Forelimb muscle (tissue), 1 donor: ENCODE results near the gene FCER1A. TPM values are rescaled to one million over a fixed set of nuclear protein-coding genes. Genes with fewer than 3 reads are reported as not detected.

Experiments used
- DNase-seq: peaks from one replicate; pipeline ENCODE4 v3.0.0-alpha.2; 2013; ENCODE audit warnings: low read depth
- polyA plus RNA-seq: library from polyadenylated mRNA; unstranded; fragments of 120-200 nt; gene quantifications from one replicate; pipeline ENCODE4 v1.2.1, GENCODE V29; 2013; ENCODE audit not compliant: insufficient read length

FCER1A gene
- polyA plus RNA-seq: 0.42 TPM

GRCh38 chr1:159302095-159302494 is at the start of gene FCER1A:
Gene FCER1A, plus strand, starts transcription at chr1:159302336. Its CDS starts 29 bp downstream, at chr1:159302365.
- DNase-seq: no peak

GRCh38 chr1:159261311-159261710 is 40.8 kb upstream of the FCER1A start:
- DNase-seq: no peak

- no peak for DNase-seq
Measured at GRCh38 chr1:159261721-159262494, 40.2 kb upstream of the FCER1A start.

- DNase-seq: no peak
Measured at GRCh38 chr1:159266832-159267231, 35.3 kb upstream of the FCER1A start.

DNA sequence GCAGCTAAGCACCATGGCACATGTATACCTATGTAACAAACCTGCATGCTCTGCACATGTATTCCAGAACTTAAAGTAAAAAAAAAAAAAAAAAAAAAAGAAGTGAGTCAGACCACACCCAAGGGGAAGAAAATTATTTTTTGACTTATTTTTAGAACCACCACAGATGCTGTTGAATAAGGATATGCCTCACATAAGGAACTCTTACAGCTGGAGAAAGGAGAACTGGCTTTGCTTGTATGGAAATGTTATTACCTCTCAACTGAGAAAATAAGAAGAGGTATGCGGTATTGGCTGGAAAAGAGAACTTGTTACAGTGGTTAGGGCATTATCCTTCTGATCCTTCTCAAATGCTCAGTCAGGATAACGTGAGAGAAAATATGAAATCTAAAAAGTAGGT is 27.5 kb upstream of the FCER1A start:
- no peak for DNase-seq

DNA sequence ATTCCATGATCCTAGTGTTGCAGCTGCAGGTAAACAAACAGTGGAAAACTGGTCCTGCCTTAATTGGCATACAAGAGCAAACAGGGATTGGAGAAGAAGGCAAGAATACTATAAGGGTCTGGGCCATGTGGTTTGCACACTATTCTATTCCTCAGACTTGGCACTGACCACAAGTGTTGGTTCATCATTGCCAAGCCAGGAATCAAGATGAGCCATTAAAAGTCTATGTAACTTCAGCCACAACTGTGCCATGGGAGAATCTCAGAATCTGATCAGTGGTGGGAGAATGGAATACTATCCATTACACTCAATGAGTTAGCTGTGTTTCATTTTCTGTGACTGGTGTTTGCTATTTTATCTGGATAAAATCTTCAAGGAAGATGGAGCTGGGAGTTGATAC is 26.2 kb upstream of the FCER1A start:
- DNase-seq: no peak

- DNase-seq: no peak
Measured at GRCh38 chr1:159279773-159280172, 22.4 kb upstream of the FCER1A start.

DNA sequence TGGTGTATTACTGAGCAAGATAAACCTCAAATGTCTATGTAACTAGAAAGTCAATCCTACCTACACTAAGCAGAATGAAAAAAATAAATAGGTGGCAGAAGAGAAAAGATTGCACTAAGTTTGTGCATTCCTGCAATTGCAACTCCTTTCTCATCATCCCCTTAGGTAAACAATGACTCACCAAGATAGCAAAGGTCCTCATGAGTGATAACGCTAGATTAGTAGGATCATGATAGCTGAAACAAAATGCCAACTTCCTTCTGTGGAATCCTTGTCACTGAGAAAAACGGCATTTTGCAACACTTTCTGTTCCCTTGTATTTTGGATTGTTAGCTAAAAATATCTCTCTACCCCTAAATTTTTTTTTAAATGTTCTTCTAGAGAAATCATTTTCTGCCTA is 20.0 kb upstream of the FCER1A start:
- DNase-seq: no peak

- DNase-seq: no peak
Measured at GRCh38 chr1:159289060-159289459, 13.1 kb upstream of the FCER1A start.

DNA sequence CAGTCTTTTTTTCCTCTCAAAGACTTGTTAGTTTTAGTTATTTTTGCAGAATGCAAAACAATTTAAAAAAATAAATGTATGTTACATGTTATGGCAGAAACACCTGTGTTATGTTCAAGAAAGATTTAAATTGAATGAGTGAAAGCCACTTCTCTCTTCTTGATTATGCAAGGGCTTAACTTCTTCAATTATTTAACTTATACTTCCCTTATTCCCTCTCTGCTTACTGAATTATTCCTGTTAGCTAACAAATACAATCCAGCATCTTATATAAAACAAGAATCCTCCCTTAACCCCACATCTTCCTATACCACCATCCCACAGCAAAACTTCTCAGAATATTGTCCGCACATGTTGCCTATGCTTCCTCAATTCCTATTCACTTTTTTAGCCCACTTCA is 10.7 kb upstream of the FCER1A start:
- DNase-seq: no peak

- no peak for DNase-seq
Measured at GRCh38 chr1:159296706-159297375, 5.3 kb upstream of the FCER1A start.

GRCh38 chr1:159300146-159300545 is 2.0 kb upstream of the FCER1A start:
- no peak for DNase-seq

GRCh38 chr1:159307346-159308020 is 5.3 kb downstream of the FCER1A start:
- no peak for DNase-seq

- no peak for DNase-seq
Measured at GRCh38 chr1:159311679-159312078, 9.5 kb downstream of the FCER1A start.

GRCh38 chr1:159315381-159315780 is 13.2 kb downstream of the FCER1A start:
- DNase-seq: no peak

DNA sequence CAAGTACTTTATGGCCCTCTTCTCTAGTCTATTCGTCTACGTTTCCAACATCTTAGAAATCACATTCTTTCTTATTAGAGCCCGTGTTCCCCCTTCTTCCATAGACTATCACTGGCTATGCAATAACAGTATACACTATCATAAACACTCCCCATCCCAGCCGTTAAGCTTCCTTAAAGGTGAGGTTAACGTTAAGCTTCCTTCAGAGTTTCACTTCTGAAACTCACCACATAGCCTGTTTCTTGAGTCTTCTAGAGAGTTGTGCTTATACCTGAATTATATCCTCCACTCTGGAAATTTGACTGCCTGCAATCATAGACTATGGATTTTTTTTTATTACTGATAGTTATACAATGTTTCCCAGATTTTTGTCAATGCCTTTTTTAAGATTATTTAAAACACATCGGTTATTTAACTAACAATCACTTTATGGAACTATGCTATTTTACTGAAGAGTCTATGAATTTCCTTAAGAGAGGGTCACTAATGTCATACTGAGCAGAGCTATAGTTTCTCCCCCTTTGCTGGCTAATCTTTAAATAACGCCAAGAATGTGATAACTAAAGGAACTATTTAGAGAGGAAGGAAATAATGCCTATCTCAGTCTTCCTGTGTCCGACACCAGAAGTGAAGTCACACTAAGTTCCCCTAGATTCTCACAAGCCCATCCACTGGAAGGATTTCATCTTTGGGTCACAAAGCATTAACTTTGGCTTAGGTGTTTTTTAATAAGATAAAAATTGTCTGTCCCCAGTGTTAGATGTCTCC is 16.8 kb downstream of the FCER1A start:
- DNase-seq: no peak

DNA sequence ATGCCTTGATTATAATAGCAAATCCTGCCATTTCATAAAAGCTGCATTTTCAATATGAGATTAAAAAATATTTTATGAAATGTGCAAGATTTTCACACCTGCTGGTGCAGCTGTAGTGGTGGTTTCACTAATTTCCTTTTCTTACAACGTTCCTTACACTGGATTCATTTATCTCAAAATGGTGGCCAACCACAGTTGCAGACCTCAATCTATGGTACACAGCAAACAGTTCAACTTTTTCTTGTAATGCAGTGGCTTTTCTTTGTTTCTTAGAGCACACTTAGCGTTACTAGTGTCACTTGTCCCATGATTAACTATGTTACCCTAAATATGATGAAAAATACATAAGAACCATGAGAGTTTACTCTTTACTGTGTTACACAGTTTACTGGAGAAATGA is 32.7 kb downstream of the FCER1A start:
- DNase-seq: no peak

- DNase-seq: no peak
Measured at GRCh38 chr1:159338018-159338417, 35.9 kb downstream of the FCER1A start.

- DNase-seq: no peak
Measured at GRCh38 chr1:159339536-159339935, 37.4 kb downstream of the FCER1A start.

- DNase-seq: no peak
Measured at GRCh38 chr1:159341736-159342135, 39.6 kb downstream of the FCER1A start.

DNA sequence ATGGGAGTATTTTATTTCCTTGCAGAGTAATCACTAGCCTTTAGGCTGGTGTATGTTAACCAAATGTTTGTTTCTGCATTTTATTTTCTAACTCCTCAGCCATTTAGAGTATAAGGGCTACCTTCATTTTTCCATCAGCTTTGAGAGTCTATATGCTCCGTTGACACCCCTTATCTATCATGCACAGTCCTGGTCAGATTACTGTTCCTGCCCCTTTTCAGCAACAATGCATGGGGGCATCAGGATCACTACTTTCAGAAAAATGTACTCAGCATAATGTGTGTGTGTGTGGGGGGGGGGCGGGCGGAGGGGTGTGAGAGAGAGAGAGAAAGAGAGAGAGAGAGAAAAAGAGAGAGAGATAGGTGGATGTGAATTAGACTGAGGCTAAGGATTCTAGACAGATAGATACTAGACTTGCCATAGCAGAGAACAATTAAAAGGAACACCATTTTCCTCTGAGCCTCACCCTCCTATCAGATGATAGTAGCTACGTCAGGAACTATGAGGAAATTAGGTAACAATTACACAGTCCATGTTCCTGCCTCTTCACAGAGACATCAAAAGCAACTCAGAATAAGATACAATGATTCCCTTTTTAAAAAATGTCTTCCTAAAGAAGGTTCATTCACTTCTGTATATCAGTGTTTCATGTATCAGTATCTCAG is 40.8 kb downstream of the FCER1A start:
- no peak for DNase-seq
